Measurements from ENCODE around the gene SNX5. TPM values are rescaled to one million over a fixed set of nuclear protein-coding genes. Genes with fewer than 3 reads are reported as not detected.

Gene SNX5
- total RNA-seq, 1 experiment from 2014 or later, result 90.8 TPM

GRCh38 chr20:17990278-17990972 lies 21.8 kb upstream of the SNX5 start:
- no peaks in the 10 kb centered on the region for H3K27me3 ChIP-seq (ENCODE audit: control insufficient read depth, insufficient read depth, low read length)
- in situ Hi-C loops (cut with HindIII; ENCODE audit: low pct_unique_long_range_greater_than_20kb, low sequenced_read_pairs) (no loop called here), intact Hi-C loops (cut with micrococcal nuclease; ENCODE audit: unreplicated experiment) (loop anchor here (10.0 kb wide), 1 partner anchor 486 kb away; no protein-coding TSS in a partner anchor)
- BruUV-seq (replicated peaks), result TSS peak; percentile 76
- ChIA-PET POLR2A (no interaction called here), CTCF (interaction anchor here (0.6 to 0.7 kb wide), 2 partner anchors 279 to 1063 kb away, joined by 3 to 6 read pairs; no protein-coding TSS in a partner anchor)
- no peaks in the 10 kb centered on the region for H3K9me3 ChIP-seq (ENCODE audit: control insufficient read depth, insufficient read depth, low read depth, low read length)
- no peak for ATAC-seq
- TF ChIP-seq REST (IDR thresholded peaks at IDR 0.05; ENCODE audit: insufficient read depth in 1 of 2, low read depth in 2 of 2, low read length in 1 of 2) (no peak), CTCF (IDR thresholded peaks at IDR 0.05) (no peak), SIN3A (IDR thresholded peaks at IDR 0.05; ENCODE audit: borderline replicate concordance, insufficient read depth, low read depth, low read length) (no peak), TCF7L2 (IDR thresholded peaks at IDR 0.05; ENCODE audit: low read depth, low read length) (no peak), POLR2AphosphoS5 (IDR thresholded peaks at IDR 0.05; ENCODE audit: low read depth, low read length) (no peak)
- no peak overlapping the region for H3K27ac ChIP-seq (ENCODE audit: low read length)
- no peaks in the 10 kb centered on the region for H3K36me3 ChIP-seq (ENCODE audit: control insufficient read depth, insufficient read depth, low read length)
- no peak for DNase-seq (ENCODE audit: low read depth, low spot score)
- no peak overlapping the region for H3K4me3 ChIP-seq (ENCODE audit: low read depth in 2 of 2, low read length in 2 of 2)
- no peaks in the 10 kb centered on the region for H3K4me1 ChIP-seq (ENCODE audit: control insufficient read depth, insufficient read depth, low read length)

GRCh38 chr20:17987988-17988387 lies 19.4 kb upstream of the SNX5 start:
- intact Hi-C loops (cut with micrococcal nuclease; ENCODE audit: unreplicated experiment), result no loop called here
- ChIA-PET POLR2A (no interaction called here), CTCF (no interaction called here)
- no peaks in the 10 kb centered on the region for H3K27me3 ChIP-seq (ENCODE audit: control insufficient read depth, insufficient read depth, low read length)
- ATAC-seq (no peak), DNase-seq (ENCODE audit: low read depth, low spot score) (no peak)
- no peak overlapping the region for H3K27ac ChIP-seq (ENCODE audit: low read length)
- no peaks in the 10 kb centered on the region for H3K36me3 ChIP-seq (ENCODE audit: control insufficient read depth, insufficient read depth, low read length)
- no TSS peak for BruUV-seq (replicated peaks)
- in situ Hi-C loops (cut with HindIII; ENCODE audit: low pct_unique_long_range_greater_than_20kb, low sequenced_read_pairs), result no loop called here
- TF ChIP-seq TCF7L2 (IDR thresholded peaks at IDR 0.05; ENCODE audit: low read depth, low read length) (no peak), REST (IDR thresholded peaks at IDR 0.05; ENCODE audit: insufficient read depth in 1 of 2, low read depth in 2 of 2, low read length in 1 of 2) (no peak), POLR2AphosphoS5 (IDR thresholded peaks at IDR 0.05; ENCODE audit: low read depth, low read length) (no peak), CTCF (IDR thresholded peaks at IDR 0.05) (no peak), SIN3A (IDR thresholded peaks at IDR 0.05; ENCODE audit: borderline replicate concordance, insufficient read depth, low read depth, low read length) (no peak)
- no peak overlapping the region for H3K4me3 ChIP-seq (ENCODE audit: low read depth in 2 of 2, low read length in 2 of 2)
- no peaks in the 10 kb centered on the region for H3K4me1 ChIP-seq (ENCODE audit: control insufficient read depth, insufficient read depth, low read length)
- no peaks in the 10 kb centered on the region for H3K9me3 ChIP-seq (ENCODE audit: control insufficient read depth, insufficient read depth, low read depth, low read length)
